Skeletal muscle tissue (tissue), 5 donors: Measurements from ENCODE around the gene PGAP2. TPM values are rescaled to one million over a fixed set of nuclear protein-coding genes. Genes with fewer than 3 reads are reported as not detected.
"Not testable (repeated sequence)": the region's sequence is repeated elsewhere in the genome, so short reads cannot be mapped to it uniquely, and the experiment has no call there.

Experiments
- H3K27ac ChIP-seq: one replicate; pipeline ENCODE4 v1.7.0; 2013; ENCODE audit warnings: mild to moderate bottlenecking, low read depth, low read length, inconsistent platforms
- H3K27me3 ChIP-seq, 3 donors: one replicate each; pipeline ENCODE4 v1.7.0; 2013; ENCODE audit warnings: low read length in 3 of 3; ENCODE audit not compliant: control insufficient read depth in 3 of 3, insufficient read depth in 3 of 3
- H3K36me3 ChIP-seq, 3 donors: one replicate each; pipeline ENCODE4 v1.7.0; 2013; ENCODE audit warnings: low read length in 3 of 3; ENCODE audit not compliant: control insufficient read depth in 3 of 3, insufficient read depth in 3 of 3
- H3K4me1 ChIP-seq, 3 donors: one replicate each; pipeline ENCODE4 v1.7.0; 2013; ENCODE audit warnings: low read length in 3 of 3, mild to moderate bottlenecking in 3 of 3; ENCODE audit not compliant: control insufficient read depth in 3 of 3, insufficient read depth in 3 of 3
- H3K4me3 ChIP-seq, 3 donors: one replicate each; pipeline ENCODE4 v1.7.0; 2013; ENCODE audit warnings: low read length in 3 of 3
- H3K9ac ChIP-seq, 3 donors: one replicate each; pipeline ENCODE4 v1.7.0; 2013; ENCODE audit warnings: low read length in 3 of 3, mild to moderate bottlenecking in 3 of 3, moderate library complexity in 2 of 3, low read depth in 1 of 3
- H3K9me3 ChIP-seq, 3 donors: one replicate each; pipeline ENCODE4 v1.7.0; 2013; ENCODE audit warnings: low read length in 3 of 3; ENCODE audit not compliant: control insufficient read depth in 3 of 3
- small RNA-seq: library from RNA; depleted of rRNA; stranded (forward); fragments of <200 nt; gene quantifications from one replicate; pipeline ENCODE3, GENCODE V24; 2014
- total RNA-seq: library from RNA; depleted of rRNA; stranded (reverse); fragments of >200 nt; gene quantifications from one replicate; pipeline ENCODE4 v1.2.3, GENCODE V29; 2014
- donor health status: Osteomylitis.

PGAP2 gene
- total RNA-seq, 1 donor from 2014 or later: 8.9 TPM

GRCh38 chr11:3860898-3861393 lies 52.6 kb downstream of the PGAP2 start:
- H3K9ac ChIP-seq: peak overlapping the region in 1 of 3 donors; percentile 10
- not testable (repeated sequence) for H3K36me3 ChIP-seq, H3K27me3 ChIP-seq, H3K9me3 ChIP-seq
- H3K4me3 ChIP-seq: peak overlapping the region in 2 of 3 donors; percentile 26 to 45
- H3K27ac ChIP-seq: peak overlapping the region; percentile 93
- H3K4me1 ChIP-seq: peaks cover 71 to 81% (median 72%) of the 10 kb centered on the region in 3 donors

- Histone ChIP-seq H3K4me1 (peaks cover 74 to 81% (median 76%) of the 10 kb centered on the region in 3 donors), H3K9me3 (no peaks in the 10 kb centered on the region), H3K27ac (peak overlapping the region; percentile 9), H3K9ac (peak overlapping the region in 1 of 3 donors; percentile 36), H3K36me3 (no peaks in the 10 kb centered on the region), H3K27me3 (no peaks in the 10 kb centered on the region), H3K4me3 (no peak overlapping the region)
Observed at GRCh38 chr11:3861683-3862082, 53.3 kb downstream of the PGAP2 start.

- H3K9ac ChIP-seq: peak overlapping the region in 1 of 3 donors; percentile 22
- peak overlapping the region; percentile 32 for H3K27ac ChIP-seq
- H3K36me3 ChIP-seq: no peaks in the 10 kb centered on the region
- H3K9me3 ChIP-seq: no peaks in the 10 kb centered on the region
- peaks cover 57 to 70% (median 59%) of the 10 kb centered on the region in 3 donors for H3K4me1 ChIP-seq
- H3K27me3 ChIP-seq: no peaks in the 10 kb centered on the region
- peak overlapping the region in 2 of 3 donors; percentile 17 to 23 for H3K4me3 ChIP-seq
Observed at GRCh38 chr11:3865388-3866193, 57.2 kb downstream of the PGAP2 start.

GRCh38 chr11:3866206-3866605 lies 57.8 kb downstream of the PGAP2 start:
- H3K27ac ChIP-seq: peak overlapping the region; percentile 32
- no peaks in the 10 kb centered on the region for H3K9me3 ChIP-seq
- H3K36me3 ChIP-seq: no peaks in the 10 kb centered on the region
- H3K9ac ChIP-seq: no peak overlapping the region
- H3K4me1 ChIP-seq: peaks cover 53 to 68% (median 54%) of the 10 kb centered on the region in 3 donors
- no peaks in the 10 kb centered on the region for H3K27me3 ChIP-seq
- peak overlapping the region in 1 of 3 donors; percentile 17 for H3K4me3 ChIP-seq

GRCh38 chr11:3866836-3867208 lies 58.5 kb downstream of the PGAP2 start:
- H3K36me3 ChIP-seq: no peaks in the 10 kb centered on the region
- peak overlapping the region; percentile 70 for H3K27ac ChIP-seq
- H3K4me1 ChIP-seq: peaks cover 47 to 64% (median 49%) of the 10 kb centered on the region in 3 donors
- H3K9ac ChIP-seq: peak overlapping the region in 1 of 3 donors; percentile 70
- no peak overlapping the region for H3K4me3 ChIP-seq
- no peaks in the 10 kb centered on the region for H3K27me3 ChIP-seq
- no peaks in the 10 kb centered on the region for H3K9me3 ChIP-seq

- H3K4me3 ChIP-seq: peak overlapping the region in 1 of 3 donors; percentile 44
- peak overlapping the region; percentile 70 for H3K27ac ChIP-seq
- no peaks in the 10 kb centered on the region for H3K27me3 ChIP-seq
- peak overlapping the region; percentile 2 to 70 (median 19) for H3K9ac ChIP-seq
- H3K36me3 ChIP-seq: no peaks in the 10 kb centered on the region
- no peaks in the 10 kb centered on the region for H3K9me3 ChIP-seq
- peaks cover 44 to 60% (median 45%) of the 10 kb centered on the region in 3 donors for H3K4me1 ChIP-seq
Observed at GRCh38 chr11:3867209-3868091, 59.1 kb downstream of the PGAP2 start.

- H3K27me3 ChIP-seq: no peaks in the 10 kb centered on the region
- H3K9me3 ChIP-seq: no peaks in the 10 kb centered on the region
- no peaks in the 10 kb centered on the region for H3K36me3 ChIP-seq
- peaks cover 19 to 50% (median 28%) of the 10 kb centered on the region in 3 donors for H3K4me1 ChIP-seq
- no peak overlapping the region for H3K27ac ChIP-seq
- no peak overlapping the region for H3K4me3 ChIP-seq
- H3K9ac ChIP-seq: no peak overlapping the region
Observed at GRCh38 chr11:3873712-3874349, 65.5 kb downstream of the PGAP2 start.

Small RNAs within 50 kb of the gene (small RNA-seq; reads per million reads assigned to genes)
- gene RNU7-50P: not detected

Other genes with a start within 250 kb of the PGAP2 start
- gene ART5, start 166.6 kb upstream of the PGAP2 start, total RNA-seq: 0.52 TPM
- gene ART1, start 163.4 kb upstream of the PGAP2 start, total RNA-seq: 2.1 TPM
- 0.52 TPM for gene CHRNA10, start 137.2 kb upstream of the PGAP2 start, total RNA-seq
- 75.2 TPM for gene NUP98, start 11.0 kb upstream of the PGAP2 start, total RNA-seq
- 1.6 TPM for gene RHOG, start 32.4 kb downstream of the PGAP2 start, total RNA-seq
- gene STIM1, start 47.1 kb downstream of the PGAP2 start, total RNA-seq: 54.8 TPM